Ishikawa (cell line): ENCODE measurements around the gene RIPOR3.

ENCODE experiments used
- CEBPB ChIP-seq: IDR thresholded peaks from 2 replicates; pipeline ENCODE4 v1.6.1; 2012
- CREB1 ChIP-seq: IDR thresholded peaks from 2 replicates; pipeline ENCODE4 v1.6.1; 2012; ENCODE audit warnings: low read depth
- EGR1 ChIP-seq: IDR thresholded peaks from 2 replicates; pipeline ENCODE4 v1.6.1; 2012
- EP300 ChIP-seq: IDR thresholded peaks from 2 replicates; pipeline ENCODE4 v1.6.1; 2012; ENCODE audit warnings: borderline replicate concordance
- FOXM1 ChIP-seq: IDR thresholded peaks from 2 replicates; pipeline ENCODE4 v1.6.1; 2012; ENCODE audit warnings: low read depth, borderline replicate concordance
- MAX ChIP-seq: IDR thresholded peaks from 2 replicates; pipeline ENCODE4 v1.6.1; 2012
- NFIC ChIP-seq: IDR thresholded peaks from 2 replicates; pipeline ENCODE4 v1.6.1; 2012
- RAD21 ChIP-seq: IDR thresholded peaks from 2 replicates; pipeline ENCODE4 v1.6.1; 2012; ENCODE audit warnings: low read depth
- REST ChIP-seq: IDR thresholded peaks from 2 replicates; pipeline ENCODE4 v1.6.1; 2012; ENCODE audit warnings: low read depth, mild to moderate bottlenecking
- TAF1 ChIP-seq: IDR thresholded peaks from 2 replicates; pipeline ENCODE4 v1.6.1; 2012; ENCODE audit warnings: low read depth, mild to moderate bottlenecking
- TCF12 ChIP-seq: IDR thresholded peaks from 2 replicates; pipeline ENCODE4 v1.6.1; 2012; ENCODE audit warnings: low read depth
- TEAD4 ChIP-seq: IDR thresholded peaks from 2 replicates; pipeline ENCODE4 v1.6.1; 2012
- YY1 ChIP-seq: IDR thresholded peaks from 2 replicates; pipeline ENCODE4 v1.6.1; 2012; ENCODE audit warnings: low read depth
- ZBTB7A ChIP-seq: IDR thresholded peaks from 2 replicates; pipeline ENCODE4 v1.6.1; 2012; ENCODE audit warnings: low read depth
- TF ChIP-seq, protein P1 (sequence below): IDR thresholded peaks from 2 replicates; pipeline ENCODE4 v1.6.1; 2012

RIPOR3 gene

DNA sequence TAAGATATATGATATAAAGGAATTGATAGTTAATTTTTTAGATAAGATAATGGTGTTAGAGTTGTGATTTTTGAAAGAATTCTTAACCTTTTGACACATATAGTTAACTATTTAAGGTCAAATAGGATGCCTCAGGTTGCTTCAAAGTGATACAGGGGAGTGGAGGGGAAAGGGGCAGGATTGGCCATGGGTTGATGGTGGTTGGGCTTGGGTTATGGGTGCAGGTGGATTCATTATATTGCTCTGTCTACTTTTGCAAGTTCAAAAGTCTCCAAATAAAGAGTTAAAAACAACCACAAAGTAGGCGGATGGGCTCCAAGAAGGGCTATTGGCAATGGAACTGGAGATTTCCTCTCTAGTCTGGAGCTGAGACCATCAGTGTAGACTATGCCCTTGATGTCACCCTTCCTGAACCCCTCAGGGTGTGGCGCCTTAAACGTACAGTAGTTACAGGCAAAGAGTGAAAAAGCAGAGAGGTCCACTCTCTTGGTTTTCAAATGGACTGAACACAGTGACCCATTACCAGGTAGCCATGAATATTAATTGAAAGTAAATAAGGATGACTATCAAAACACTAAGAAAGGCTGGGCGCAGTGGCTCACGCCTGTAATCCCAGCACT, 100.0 kb downstream of the RIPOR3 start:
- TF ChIP-seq FOXM1 (no peak), TAF1 (no peak), TEAD4 (no peak), MAX (no peak), ZBTB7A (no peak), REST (no peak), NFIC (no peak), TCF12 (no peak), EGR1 (no peak), CEBPB (no peak), CREB1 (no peak)
- TF ChIP-seq, protein P1, sequence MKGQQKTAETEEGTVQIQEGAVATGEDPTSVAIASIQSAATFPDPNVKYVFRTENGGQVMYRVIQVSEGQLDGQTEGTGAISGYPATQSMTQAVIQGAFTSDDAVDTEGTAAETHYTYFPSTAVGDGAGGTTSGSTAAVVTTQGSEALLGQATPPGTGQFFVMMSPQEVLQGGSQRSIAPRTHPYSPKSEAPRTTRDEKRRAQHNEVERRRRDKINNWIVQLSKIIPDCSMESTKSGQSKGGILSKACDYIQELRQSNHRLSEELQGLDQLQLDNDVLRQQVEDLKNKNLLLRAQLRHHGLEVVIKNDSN: no peak

DNA sequence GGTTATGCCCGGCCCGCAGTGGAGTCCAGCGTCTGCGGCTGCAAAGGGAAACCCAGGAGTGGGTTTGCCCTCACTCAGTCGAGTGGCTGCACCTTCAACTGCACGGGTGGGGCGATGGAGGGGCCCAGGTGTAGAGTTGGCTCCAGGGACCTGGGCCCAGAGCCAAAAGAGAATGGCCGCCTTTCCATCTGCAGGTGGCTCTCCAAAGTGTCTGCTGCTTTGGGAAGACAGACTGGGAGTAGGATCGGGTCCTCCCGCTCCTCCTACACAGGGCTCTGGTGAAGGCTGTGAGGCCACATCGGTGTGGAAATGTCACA, 101.0 kb downstream of the RIPOR3 start:
- no peak for TF ChIP-seq MAX
- TF ChIP-seq RAD21: no peak
- TF ChIP-seq, protein P1: no peak
- no peak for TF ChIP-seq TEAD4
- TF ChIP-seq EP300: no peak
- no peak for TF ChIP-seq NFIC
- no peak for TF ChIP-seq TCF12
- TF ChIP-seq TAF1: no peak
- no peak for TF ChIP-seq REST
- TF ChIP-seq ZBTB7A: no peak
- TF ChIP-seq YY1: no peak
- TF ChIP-seq CREB1: no peak
- TF ChIP-seq EGR1: no peak
- TF ChIP-seq CEBPB: no peak
- TF ChIP-seq FOXM1: no peak

DNA sequence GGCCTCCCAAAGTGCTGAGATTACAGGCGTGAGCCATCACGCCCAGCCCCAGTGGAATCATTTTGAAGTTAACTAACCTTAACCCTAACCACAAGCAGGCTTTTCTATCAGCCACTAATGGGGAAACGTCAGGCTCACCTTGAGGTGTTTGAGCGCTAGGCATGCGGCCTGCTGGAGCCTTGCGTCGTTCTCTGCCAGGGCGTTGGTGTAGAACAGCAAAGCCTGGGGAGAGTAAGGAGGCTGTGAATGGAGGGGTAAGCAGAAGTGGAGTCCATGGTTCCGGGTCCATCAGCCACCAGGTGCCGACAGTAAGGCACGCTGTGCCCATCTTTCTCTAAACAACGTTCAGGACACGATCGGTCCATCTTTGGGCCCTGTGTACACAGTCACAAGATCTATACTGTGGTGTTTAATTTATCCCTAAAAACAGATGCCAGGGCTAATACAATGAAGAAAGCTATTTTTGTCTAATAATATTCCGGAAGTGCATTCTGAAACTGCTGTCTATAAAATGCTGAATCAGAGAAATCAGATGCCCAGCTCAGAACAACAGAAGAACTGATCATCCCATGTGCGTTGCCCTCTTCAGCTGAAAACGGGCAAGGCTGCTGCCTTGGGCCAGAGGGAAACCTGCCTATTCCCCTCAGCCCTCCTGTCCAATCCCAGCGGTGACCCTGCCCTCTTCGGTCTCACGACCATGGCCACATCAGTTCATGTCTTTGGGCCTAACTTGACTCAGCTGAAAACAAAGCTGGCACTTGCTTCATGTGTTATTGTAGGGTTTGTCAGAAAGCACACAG, 101.6 kb downstream of the RIPOR3 start:
- no peak for TF ChIP-seq MAX
- no peak for TF ChIP-seq RAD21
- TF ChIP-seq CREB1: no peak
- no peak for TF ChIP-seq TAF1
- no peak for TF ChIP-seq ZBTB7A
- no peak for TF ChIP-seq EP300
- TF ChIP-seq YY1: no peak
- TF ChIP-seq NFIC: no peak
- no peak for TF ChIP-seq EGR1
- no peak for TF ChIP-seq TEAD4
- TF ChIP-seq, protein P1: no peak
- no peak for TF ChIP-seq TCF12

- TF ChIP-seq TCF12 (0 out of 2 replicates have a peak, but pooled peaks have one; percentile 6), CREB1 (no peak), CEBPB (no peak), FOXM1 (no peak), RAD21 (peak; percentile 68), EP300 (no peak), ZBTB7A (no peak), TAF1 (no peak), REST (no peak), TEAD4 (no peak), EGR1 (no peak), NFIC (no peak), MAX (peak; percentile 94), YY1 (no peak)
- TF ChIP-seq, protein P1: no peak
Measured at GRCh38 chr20:50588034-50588736, 103.2 kb downstream of the RIPOR3 start.
